GM12873 (cell line): ENCODE results near the gene CCDC14.
"Not testable (repeated sequence)": the region's sequence is repeated elsewhere in the genome, so short reads cannot be mapped to it uniquely, and the experiment has no call there.

Experiments
- TF ChIP-seq, protein P1 (sequence below): IDR thresholded peaks from 2 replicates; pipeline ENCODE4 v1.5.1; 2012; ENCODE audit warnings: low read depth, mild to moderate bottlenecking, moderate library complexity, low read length, control low read depth; ENCODE audit not compliant: insufficient read depth; ENCODE audit errors: missing control alignments

Gene CCDC14, protein sequence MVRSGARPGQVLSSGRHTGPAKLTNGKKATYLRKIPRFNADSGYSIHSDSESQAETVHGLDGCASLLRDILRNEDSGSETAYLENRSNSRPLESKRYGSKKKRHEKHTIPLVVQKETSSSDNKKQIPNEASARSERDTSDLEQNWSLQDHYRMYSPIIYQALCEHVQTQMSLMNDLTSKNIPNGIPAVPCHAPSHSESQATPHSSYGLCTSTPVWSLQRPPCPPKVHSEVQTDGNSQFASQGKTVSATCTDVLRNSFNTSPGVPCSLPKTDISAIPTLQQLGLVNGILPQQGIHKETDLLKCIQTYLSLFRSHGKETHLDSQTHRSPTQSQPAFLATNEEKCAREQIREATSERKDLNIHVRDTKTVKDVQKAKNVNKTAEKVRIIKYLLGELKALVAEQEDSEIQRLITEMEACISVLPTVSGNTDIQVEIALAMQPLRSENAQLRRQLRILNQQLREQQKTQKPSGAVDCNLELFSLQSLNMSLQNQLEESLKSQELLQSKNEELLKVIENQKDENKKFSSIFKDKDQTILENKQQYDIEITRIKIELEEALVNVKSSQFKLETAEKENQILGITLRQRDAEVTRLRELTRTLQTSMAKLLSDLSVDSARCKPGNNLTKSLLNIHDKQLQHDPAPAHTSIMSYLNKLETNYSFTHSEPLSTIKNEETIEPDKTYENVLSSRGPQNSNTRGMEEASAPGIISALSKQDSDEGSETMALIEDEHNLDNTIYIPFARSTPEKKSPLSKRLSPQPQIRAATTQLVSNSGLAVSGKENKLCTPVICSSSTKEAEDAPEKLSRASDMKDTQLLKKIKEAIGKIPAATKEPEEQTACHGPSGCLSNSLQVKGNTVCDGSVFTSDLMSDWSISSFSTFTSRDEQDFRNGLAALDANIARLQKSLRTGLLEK

DNA sequence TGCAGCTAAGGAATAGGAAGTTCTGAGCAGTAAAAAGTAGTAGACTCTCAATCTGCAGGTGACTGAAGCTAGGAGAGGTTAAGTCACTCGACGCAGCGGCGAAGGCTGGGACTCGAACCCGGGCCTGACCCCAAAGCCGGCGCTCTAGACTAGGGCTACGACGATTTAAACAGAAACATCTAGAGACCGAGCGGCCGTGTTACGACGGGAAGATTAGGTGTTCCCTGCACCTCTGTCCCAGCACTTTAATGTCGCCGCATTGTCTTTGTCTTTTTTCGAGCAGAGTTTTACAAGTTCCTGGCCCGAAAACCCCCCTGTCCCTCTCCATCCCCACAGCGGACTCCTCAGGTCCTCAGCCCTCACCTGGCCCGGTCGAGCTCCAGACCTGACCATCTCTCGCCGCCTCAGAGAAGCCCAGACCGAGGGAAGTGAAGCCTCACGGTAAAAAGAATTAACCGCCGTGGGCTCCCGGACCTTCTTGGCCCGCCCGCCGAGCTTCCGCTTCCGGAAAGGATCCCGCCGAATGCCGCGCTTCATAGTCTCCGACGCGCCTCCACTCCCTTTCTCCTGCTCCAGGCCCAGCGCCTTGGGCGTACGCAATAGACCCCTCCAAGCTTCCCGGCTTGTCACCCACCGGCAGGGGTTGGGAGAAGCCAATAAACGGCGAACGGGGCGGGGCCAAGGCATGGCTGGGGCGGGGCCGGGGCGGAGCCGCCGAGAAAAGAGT is at the start of gene CCDC14:
TSS of gene CCDC14 (minus strand) at position 449 of the 727 bp plus-strand sequence. CDS start at position 393, 56 bp downstream.
- TF ChIP-seq, protein P1, sequence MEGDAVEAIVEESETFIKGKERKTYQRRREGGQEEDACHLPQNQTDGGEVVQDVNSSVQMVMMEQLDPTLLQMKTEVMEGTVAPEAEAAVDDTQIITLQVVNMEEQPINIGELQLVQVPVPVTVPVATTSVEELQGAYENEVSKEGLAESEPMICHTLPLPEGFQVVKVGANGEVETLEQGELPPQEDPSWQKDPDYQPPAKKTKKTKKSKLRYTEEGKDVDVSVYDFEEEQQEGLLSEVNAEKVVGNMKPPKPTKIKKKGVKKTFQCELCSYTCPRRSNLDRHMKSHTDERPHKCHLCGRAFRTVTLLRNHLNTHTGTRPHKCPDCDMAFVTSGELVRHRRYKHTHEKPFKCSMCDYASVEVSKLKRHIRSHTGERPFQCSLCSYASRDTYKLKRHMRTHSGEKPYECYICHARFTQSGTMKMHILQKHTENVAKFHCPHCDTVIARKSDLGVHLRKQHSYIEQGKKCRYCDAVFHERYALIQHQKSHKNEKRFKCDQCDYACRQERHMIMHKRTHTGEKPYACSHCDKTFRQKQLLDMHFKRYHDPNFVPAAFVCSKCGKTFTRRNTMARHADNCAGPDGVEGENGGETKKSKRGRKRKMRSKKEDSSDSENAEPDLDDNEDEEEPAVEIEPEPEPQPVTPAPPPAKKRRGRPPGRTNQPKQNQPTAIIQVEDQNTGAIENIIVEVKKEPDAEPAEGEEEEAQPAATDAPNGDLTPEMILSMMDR = no peak

DNA sequence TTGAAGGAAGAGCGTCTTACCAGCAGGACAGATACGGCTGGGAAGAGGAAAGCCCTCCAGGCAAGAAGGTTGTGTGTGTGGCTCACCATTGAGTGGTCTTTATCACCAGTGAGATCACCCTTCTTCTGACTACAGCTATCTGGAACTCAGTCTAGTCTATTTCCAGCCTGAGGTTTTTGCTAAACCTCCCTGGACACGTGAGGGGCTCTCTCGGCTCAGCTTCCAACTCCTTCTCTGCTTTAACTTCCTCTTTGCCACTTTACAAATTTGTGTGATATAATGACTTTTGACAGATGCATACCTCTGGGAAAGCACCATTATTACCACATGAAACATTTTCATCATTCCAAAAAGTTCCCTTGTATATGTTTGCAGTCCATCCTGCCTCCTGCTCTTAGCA is 46.2 kb upstream of the CCDC14 start:
- TF ChIP-seq, protein P1 = no peak

DNA sequence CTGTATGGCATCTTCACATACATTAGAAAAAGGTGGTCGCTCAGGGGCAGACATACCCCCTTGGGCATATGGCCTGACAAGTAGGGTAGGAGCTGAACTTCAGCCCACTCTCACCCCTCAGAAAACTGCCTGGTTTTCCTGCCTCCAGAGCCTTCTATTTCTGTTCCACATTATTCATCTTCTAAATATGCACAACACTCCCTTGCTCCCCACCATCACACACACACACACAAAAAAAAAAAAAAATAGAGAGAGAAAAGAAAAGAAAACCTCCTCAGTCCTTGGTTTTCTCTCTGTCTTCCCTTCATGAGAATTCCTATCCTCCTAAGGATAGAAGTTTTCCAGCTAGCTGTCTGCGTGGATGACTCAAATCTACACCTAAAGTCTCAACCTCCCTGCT is 36.5 kb upstream of the CCDC14 start:
- TF ChIP-seq, protein P1 = no peak

DNA sequence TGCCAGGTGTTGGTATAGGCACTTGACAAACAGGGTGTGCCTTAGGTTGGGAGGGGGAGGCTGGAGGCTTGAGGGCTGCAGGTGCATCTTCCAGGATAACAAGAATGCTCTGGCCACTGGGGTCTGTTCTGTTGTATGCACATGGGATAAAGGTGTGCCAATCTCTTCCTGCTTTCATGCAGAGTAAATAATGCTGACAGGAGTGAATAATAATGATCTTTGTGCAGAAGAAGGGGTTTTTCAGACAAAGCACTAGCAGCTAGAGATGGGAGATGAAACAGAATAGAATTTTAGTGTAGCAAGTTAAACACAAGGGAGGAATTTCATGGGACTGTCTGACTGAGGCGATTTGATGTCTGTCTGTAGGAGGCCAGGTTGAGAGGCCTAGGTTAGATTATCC is 32.8 kb upstream of the CCDC14 start:
- TF ChIP-seq, protein P1 = no peak

DNA sequence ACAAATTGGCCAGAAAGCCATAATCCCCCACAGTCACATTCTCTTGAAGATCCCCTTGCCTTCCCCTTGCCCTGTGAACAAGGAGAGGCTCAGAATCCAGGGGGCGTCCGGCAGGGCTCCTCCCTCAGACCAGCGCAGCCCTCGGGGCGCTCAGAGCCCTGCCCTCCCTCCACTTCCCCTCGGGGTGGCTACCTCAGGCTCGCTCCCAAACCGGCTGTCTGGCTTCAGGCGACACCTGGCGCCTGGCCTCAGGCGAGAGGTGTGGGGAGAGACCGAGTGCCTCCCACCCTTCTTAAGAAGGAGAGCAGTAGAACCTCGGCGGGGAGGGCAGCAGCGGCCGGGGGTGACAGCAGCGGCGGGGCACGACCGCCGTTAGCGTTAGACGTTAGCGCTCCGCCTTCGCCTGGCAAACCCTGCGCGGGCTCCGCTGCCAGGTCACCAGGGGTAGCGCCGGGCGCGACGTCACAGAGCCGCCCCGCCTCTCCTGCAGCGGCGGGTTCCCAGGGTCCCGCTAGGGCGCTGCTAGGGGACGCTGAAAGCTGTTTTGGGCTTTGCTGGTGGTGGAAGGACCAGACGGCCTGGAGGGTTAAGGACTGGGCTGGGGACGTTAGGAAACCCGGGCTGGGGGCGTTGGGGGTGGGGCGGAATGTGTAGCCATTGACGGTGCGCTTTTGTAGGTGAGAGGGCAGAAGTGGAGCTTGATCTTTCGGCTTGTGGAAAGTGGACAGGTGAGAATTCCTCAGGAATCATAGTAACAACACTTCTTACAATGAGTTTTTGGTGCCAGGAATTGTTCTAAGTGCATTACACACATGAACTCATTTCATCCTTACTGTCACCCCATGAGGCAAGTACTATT is 30.9 kb upstream of the CCDC14 start, which contains the start of gene ROPN1:
TSS of gene ROPN1 (minus strand) at position 395 of the 859 bp plus-strand sequence. CDS start 11,643 bp downstream, outside the sequence.
- TF ChIP-seq, protein P1 = not testable (repeated sequence)

DNA sequence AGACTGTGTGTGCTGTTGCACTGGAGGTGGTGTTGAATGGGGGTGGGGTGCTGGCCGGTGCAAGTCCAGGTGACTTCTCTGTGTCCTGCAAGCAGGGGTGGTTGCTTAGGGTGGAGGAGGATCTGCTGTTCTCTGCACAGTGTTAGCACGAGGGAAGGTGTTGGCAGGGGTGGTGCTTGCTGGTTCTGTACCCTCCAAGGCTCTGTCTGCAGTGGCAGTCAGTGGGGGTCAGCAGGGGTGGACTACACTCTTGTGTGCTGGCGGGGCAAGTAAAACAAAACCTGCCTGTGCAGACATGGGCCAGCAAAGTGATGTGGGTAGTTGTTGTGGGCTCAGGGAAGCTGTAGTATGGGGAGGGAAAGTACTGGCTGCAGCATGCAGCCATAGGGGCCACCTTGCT is 25.4 kb upstream of the CCDC14 start:
- TF ChIP-seq, protein P1 = no peak
